Measurements from ENCODE around the gene RTTN.

GRCh38 chr18:70015127-70015526 lies 190.4 kb downstream of the RTTN start:
- TF ChIP-seq CTCF (IDR thresholded peaks at IDR 0.05; ENCODE audit: low read depth, low read length, missing input control) (no peak), MAX (IDR thresholded peaks at IDR 0.05) (no peak), YY1 (IDR thresholded peaks at IDR 0.05) (no peak), SP1 (IDR thresholded peaks at IDR 0.05) (no peak), RAD21 (IDR thresholded peaks at IDR 0.05) (no peak), REST (IDR thresholded peaks at IDR 0.05) (no peak), FOXA1 (IDR thresholded peaks at IDR 0.05) (no peak), ZBTB33 (IDR thresholded peaks at IDR 0.05) (no peak), TAF1 (conservative IDR thresholded peaks at IDR 0.05) (no peak)
- TF ChIP-seq, protein P1, sequence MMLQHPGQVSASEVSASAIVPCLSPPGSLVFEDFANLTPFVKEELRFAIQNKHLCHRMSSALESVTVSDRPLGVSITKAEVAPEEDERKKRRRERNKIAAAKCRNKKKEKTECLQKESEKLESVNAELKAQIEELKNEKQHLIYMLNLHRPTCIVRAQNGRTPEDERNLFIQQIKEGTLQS (IDR thresholded peaks at IDR 0.05), result no peak
